Thoracic aorta (tissue), 2 donors: Measurements from ENCODE around the gene DPP4. TPM values are rescaled to one million over a fixed set of nuclear protein-coding genes. Genes with fewer than 3 reads are reported as not detected.

Experiments
- ATAC-seq: fragments of 150-250 bp; one replicate; pipeline ENCODE4 v1.8.0; 2017; ENCODE audit warnings: low read depth; ENCODE audit not compliant: insufficient number of reproducible peaks, low FRiP score
- DNase-seq: peaks from one replicate; pipeline ENCODE4 v3.0.0-alpha.2; 2020; ENCODE audit warnings: low spot score
- H3K27ac ChIP-seq, 2 donors: fragments of 200-600 bp; sonication (generic); 1 replicate in 1 of 2; 2 replicates in 1 of 2; pipeline ENCODE4 v1.5.1; 2016; ENCODE audit warnings: mild to moderate bottlenecking in 2 of 2, moderate library complexity in 2 of 2
- H3K27me3 ChIP-seq: fragments of 200-600 bp; sonication (generic); replicated peaks from 2 replicates; pipeline ENCODE4 v1.6.0; 2016; ENCODE audit warnings: mild to moderate bottlenecking; ENCODE audit not compliant: insufficient read depth
- H3K36me3 ChIP-seq: fragments of 200-600 bp; sonication (generic); one replicate; pipeline ENCODE4 v1.5.1; 2016
- H3K4me1 ChIP-seq, 2 donors: fragments of 200-600 bp; sonication (generic); 1 replicate in 1 of 2; 2 replicates in 1 of 2; pipeline versions ENCODE4 v1.5.1 to v1.6.0; 2016; ENCODE audit warnings: low read depth in 2 of 2, mild to moderate bottlenecking in 1 of 2; ENCODE audit not compliant: control insufficient read depth in 1 of 2
- H3K4me3 ChIP-seq: fragments of 200-600 bp; sonication (generic); 2 replicates; pipeline ENCODE4 v1.5.1; 2016; ENCODE audit warnings: mild to moderate bottlenecking
- H3K9me3 ChIP-seq: fragments of 200-600 bp; sonication (generic); 2 replicates; pipeline ENCODE4 v1.5.1; 2016
- total RNA-seq, 2 donors: library from RNA; depleted of rRNA; stranded (reverse); fragments of >200 nt; gene quantifications; one replicate each; pipeline versions ENCODE4 v1.1.0 to v1.2.3, GENCODE V29; 2016
- TF ChIP-seq, protein P1 (sequence below): fragments of 200-600 bp; sonication (generic); IDR thresholded peaks from one replicate; pipeline ENCODE4 v1.5.1; 2019; ENCODE audit warnings: antibody characterized with exemption

DPP4 gene
- total RNA-seq, 2 donors from 2014 or later = 2.0 to 2.1 TPM

DNA sequence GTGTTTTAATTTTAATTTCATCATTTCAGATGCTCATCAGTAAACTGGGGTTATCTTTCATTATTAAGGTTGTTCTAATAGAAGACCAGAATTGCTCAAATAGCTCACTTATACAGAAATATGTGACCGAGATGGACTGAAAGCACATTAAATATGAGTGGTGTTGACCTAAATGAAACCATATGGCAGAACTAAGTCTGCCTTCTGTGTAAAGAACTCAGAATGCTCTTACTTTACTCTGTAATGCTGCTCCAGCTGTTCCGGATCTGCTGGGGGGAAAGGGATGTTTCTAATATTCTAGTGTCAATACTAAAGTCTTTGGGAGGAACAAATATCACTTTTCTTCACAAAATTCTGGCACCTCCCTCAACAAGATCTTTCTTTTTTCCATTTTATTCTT lies 131.0 kb downstream of the DPP4 start:
- H3K9me3 ChIP-seq = no peaks in the 10 kb centered on the region
- no peak overlapping the region for H3K27ac ChIP-seq
- ATAC-seq = no peak
- H3K27me3 ChIP-seq = no peaks in the 10 kb centered on the region
- H3K4me3 ChIP-seq = no peak overlapping the region
- no peaks in the 10 kb centered on the region for H3K36me3 ChIP-seq
- TF ChIP-seq, protein P1, sequence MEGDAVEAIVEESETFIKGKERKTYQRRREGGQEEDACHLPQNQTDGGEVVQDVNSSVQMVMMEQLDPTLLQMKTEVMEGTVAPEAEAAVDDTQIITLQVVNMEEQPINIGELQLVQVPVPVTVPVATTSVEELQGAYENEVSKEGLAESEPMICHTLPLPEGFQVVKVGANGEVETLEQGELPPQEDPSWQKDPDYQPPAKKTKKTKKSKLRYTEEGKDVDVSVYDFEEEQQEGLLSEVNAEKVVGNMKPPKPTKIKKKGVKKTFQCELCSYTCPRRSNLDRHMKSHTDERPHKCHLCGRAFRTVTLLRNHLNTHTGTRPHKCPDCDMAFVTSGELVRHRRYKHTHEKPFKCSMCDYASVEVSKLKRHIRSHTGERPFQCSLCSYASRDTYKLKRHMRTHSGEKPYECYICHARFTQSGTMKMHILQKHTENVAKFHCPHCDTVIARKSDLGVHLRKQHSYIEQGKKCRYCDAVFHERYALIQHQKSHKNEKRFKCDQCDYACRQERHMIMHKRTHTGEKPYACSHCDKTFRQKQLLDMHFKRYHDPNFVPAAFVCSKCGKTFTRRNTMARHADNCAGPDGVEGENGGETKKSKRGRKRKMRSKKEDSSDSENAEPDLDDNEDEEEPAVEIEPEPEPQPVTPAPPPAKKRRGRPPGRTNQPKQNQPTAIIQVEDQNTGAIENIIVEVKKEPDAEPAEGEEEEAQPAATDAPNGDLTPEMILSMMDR = no peak
- H3K4me1 ChIP-seq = no peaks in the 10 kb centered on the region
- no peak for DNase-seq

Other genes starting within 250 kb of the DPP4 start
- not detected for gene GCG, start 78.0 kb upstream of the DPP4 start, total RNA-seq
- 10 to 100 TPM; 21.3 to 37.6 TPM for gene FAP, start 169.2 kb upstream of the DPP4 start, total RNA-seq
- gene IFIH1, start 244.5 kb upstream of the DPP4 start, total RNA-seq = 10 to 100 TPM; 16.6 to 19.2 TPM